ENCODE measurements around the gene SNIP1. TPM values are rescaled to one million over a fixed set of nuclear protein-coding genes. Genes with fewer than 3 reads are reported as not detected.

SNIP1 gene, protein sequence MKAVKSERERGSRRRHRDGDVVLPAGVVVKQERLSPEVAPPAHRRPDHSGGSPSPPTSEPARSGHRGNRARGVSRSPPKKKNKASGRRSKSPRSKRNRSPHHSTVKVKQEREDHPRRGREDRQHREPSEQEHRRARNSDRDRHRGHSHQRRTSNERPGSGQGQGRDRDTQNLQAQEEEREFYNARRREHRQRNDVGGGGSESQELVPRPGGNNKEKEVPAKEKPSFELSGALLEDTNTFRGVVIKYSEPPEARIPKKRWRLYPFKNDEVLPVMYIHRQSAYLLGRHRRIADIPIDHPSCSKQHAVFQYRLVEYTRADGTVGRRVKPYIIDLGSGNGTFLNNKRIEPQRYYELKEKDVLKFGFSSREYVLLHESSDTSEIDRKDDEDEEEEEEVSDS
- 22.0 TPM for total RNA-seq

DNA sequence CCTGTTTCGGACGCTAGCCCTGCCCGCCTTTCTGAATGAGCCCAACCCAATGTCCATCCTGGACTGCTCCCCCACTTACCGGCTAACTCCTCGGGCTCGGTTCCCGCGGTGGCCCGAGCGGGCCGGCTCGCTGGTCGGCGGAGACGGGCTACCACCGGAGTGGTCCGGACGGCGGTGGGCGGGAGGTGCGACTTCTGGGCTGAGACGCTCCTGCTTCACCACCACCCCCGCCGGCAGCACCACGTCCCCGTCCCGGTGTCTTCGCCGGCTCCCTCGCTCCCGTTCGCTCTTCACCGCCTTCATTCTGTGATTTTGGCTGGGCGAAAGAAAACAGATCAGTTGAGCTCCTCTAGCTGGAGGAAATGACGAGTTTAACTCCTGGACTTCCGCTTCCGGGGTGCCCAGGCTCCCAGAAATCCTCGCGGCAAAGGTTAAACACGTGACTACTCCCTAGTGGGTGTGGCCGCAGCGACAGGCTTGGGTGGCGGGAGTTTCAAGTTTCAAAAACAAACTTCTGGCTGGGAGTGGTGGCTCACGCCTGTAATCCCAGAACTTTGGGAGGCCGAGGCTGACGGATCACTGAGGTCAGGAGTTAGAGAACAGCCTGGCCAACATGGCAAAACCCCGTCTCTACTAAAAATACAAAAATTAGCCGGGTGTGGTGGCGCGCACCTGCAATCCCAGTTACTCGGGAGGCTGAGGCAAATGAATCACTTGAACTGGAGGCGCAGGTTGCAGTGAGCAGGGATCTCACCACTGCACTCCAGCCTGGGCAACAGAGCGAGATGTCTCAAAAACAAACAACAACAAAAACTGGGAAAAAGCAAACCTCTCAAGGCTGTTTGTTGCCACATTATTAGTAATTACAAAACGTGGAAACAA, at the start of gene SNIP1:
SNIP1 (minus strand) TSS at position 367 of the 882 bp plus-strand sequence; CDS start at position 303, 64 bp downstream.

DNA sequence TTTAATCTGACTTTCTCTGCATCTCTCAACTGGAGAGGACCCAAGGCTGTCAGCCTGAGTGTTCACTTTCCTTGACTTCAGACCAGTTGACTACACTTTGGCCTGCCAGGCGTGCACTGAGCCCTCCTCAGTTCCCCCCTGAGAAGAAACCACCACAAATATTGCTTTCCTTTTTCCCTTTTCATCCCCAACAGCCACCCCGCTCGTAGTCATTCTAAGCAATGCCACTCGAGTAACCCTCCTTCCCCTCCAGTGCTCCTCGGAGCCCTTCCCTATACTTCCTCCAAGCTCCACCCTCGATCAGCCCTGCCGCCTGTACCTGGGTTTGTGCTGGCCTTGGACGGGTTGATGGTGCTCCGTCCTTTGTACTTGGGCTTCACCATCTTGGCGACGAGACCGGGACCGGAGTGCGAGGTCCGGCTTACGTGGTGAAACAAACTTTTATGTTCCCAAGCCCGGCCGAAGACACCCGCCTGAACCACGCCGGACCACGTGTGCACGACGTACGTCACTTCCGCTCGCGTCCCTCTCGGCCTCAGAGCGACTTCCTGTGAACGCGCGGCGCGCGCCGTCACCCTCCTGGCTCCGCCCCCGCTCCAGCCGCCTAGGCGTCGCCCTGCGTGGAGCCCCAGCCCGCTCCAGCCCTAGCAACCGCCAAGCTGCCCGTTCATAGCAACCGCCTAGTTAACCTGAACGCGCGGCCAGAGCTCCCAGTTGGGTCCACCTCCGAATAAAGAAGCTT, 41.5 kb upstream of the SNIP1 start, which contains the start of gene GNL2:
GNL2 (minus strand) TSS at position 498 of the 742 bp plus-strand sequence; CDS start at position 383, 115 bp downstream.

DNA sequence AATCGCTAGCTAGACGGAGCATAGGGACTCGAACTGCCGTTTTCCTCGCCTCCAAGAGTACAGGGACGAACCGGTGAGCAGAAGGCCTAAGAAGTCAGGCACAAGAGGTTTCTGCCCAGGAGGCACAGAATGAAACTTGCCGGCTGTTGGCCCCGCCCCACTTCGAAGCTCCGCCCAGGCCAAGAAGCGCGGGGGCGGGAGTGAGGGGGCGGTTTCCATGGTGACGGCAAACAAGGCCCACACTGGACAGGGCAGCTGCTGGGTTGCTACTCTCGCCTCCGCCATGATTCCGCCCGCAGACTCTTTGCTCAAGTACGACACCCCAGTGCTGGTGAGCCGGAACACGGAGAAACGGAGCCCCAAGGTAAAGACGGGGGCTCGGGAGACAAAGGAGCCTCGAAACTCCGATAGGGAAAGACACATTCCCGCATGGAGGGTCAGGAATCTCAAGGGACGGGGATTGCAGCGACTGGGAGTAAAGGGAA, 2.7 kb upstream of the SNIP1 start, which contains the start of gene DNALI1:
DNALI1 (plus strand) TSS at position 229 of the 485 bp plus-strand sequence; CDS start at position 284, 55 bp downstream.

DNA sequence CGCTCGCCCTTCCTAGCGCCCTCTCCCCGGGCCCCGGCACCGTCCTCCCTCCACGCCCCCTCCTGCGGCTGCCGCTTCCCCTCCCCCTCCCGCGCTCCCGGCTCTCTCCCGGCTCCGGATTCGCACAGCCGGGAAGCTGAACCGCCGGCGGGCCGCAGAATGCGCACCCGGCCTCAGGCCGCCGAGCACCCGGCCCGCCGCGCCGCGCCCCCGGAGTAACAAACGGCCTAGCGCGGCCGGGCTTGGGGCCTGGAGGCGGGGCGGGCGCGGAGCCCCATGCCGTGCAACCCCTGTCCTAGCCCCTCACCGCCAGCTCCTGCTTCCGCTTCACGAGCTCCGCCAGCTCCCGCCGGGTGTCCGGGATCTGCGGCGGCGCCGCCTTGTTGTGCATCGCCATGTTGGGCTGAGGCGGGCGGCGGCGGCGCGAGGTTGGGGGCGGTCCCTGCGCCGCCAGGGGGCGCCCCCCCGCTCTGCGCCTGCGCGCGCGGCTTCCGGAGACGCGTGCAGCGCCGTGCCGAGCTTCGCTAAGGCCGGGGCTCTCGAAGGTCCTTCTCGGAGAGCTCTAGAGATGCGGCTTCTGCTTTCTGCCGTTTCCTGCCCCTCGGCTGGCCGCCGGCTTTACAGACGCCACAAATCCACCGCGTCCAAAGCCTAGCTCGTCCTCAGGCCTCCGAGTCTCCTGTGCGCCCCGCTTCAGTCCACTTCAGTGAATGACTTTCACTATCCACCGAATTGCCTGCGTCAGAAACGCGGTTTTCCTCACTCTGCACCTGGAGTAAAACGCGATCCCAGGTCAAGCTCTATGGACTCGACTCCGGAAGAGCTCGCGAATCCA, 39.5 kb downstream of the SNIP1 start, which contains the start of gene MEAF6:
MEAF6 (minus strand) TSS at position 417 of the 835 bp plus-strand sequence; CDS start at position 397, 20 bp downstream.

Other genes starting within 250 kb of the SNIP1 start
- 1.9 TPM for gene ZC3H12A, start 79.7 kb downstream of the SNIP1 start, total RNA-seq
- gene MEAF6, start 39.5 kb downstream of the SNIP1 start, total RNA-seq = 117 TPM
- gene DNALI1, start 2.6 kb upstream of the SNIP1 start, total RNA-seq = 10.0 TPM
- 52.0 TPM for gene GNL2, start 41.6 kb upstream of the SNIP1 start, total RNA-seq
- gene RSPO1, start 80.6 kb upstream of the SNIP1 start, total RNA-seq = 6.0 TPM
- gene CDCA8, start 138.2 kb upstream of the SNIP1 start, total RNA-seq = 3.6 TPM
- gene EPHA10, start 210.8 kb upstream of the SNIP1 start, total RNA-seq = 9.4 TPM
- 15.3 TPM for gene MANEAL, start 239.6 kb upstream of the SNIP1 start, total RNA-seq